HG03460 (cell line): ENCODE data around the gene ACYP1.
"Not testable (repeated sequence)": the region's sequence is repeated elsewhere in the genome, so short reads cannot be mapped to it uniquely, and the experiment has no call there.

ENCODE experiments used
- ATAC-seq: cut with Tn5 transposase; IDR thresholded peaks from one replicate; pipeline ENCODE4 v1.9.1; 2021; ENCODE audit not compliant: unreplicated experiment

The ACYP1 gene

GRCh38 chr14:75068294-75069120, 4.7 kb upstream of the ACYP1 start:
- no peak for ATAC-seq

- not testable (repeated sequence) for ATAC-seq
Measured at GRCh38 chr14:75067765-75068164, 3.9 kb upstream of the ACYP1 start.

- ATAC-seq, result no peak
Measured at GRCh38 chr14:75067212-75067611, 3.4 kb upstream of the ACYP1 start.

GRCh38 chr14:75066691-75067090, 2.9 kb upstream of the ACYP1 start:
- ATAC-seq, result no peak

GRCh38 chr14:75064205-75064567, 362 bp upstream of the ACYP1 start:
- peak; percentile 3 for ATAC-seq

- ATAC-seq, result no peak
Measured at GRCh38 chr14:75063013-75063412, 811 bp downstream of the ACYP1 start.

GRCh38 chr14:75060420-75060819, 3.4 kb downstream of the ACYP1 start:
- no peak for ATAC-seq

GRCh38 chr14:75059642-75060041, 4.2 kb downstream of the ACYP1 start:
- ATAC-seq, result no peak

GRCh38 chr14:75054421-75054820, 9.4 kb downstream of the ACYP1 start:
- ATAC-seq, result no peak

- no peak for ATAC-seq
Measured at GRCh38 chr14:75053396-75054291, 10.2 kb downstream of the ACYP1 start.

GRCh38 chr14:75051556-75051899, 12.3 kb downstream of the ACYP1 start:
- ATAC-seq, result no peak

- ATAC-seq, result peak; percentile 66
Measured at GRCh38 chr14:75050852-75051555, 12.8 kb downstream of the ACYP1 start, which contains the start of gene MLH3. Gene MLH3, minus strand, starts transcription at chr14:75051467. Its CDS starts 1,812 bp downstream, at chr14:75049655.

GRCh38 chr14:75049731-75050201, 14.1 kb downstream of the ACYP1 start:
- ATAC-seq, result no peak

- ATAC-seq, result no peak
Measured at GRCh38 chr14:75049136-75049535, 14.7 kb downstream of the ACYP1 start.

- no peak for ATAC-seq
Measured at GRCh38 chr14:75048101-75048500, 15.7 kb downstream of the ACYP1 start.

GRCh38 chr14:75047506-75047905, 16.3 kb downstream of the ACYP1 start:
- ATAC-seq, result no peak

- no peak for ATAC-seq
Measured at GRCh38 chr14:75046899-75047298, 16.9 kb downstream of the ACYP1 start.

- no peak for ATAC-seq
Measured at GRCh38 chr14:75046275-75046674, 17.5 kb downstream of the ACYP1 start.

GRCh38 chr14:75044752-75045151, 19.1 kb downstream of the ACYP1 start:
- no peak for ATAC-seq

GRCh38 chr14:75044322-75044721, 19.5 kb downstream of the ACYP1 start:
- ATAC-seq, result no peak

- ATAC-seq, result no peak
Measured at GRCh38 chr14:75042035-75042434, 21.8 kb downstream of the ACYP1 start.
